Breast epithelium (tissue), 3 donors: ENCODE data around the gene TRPM2.

Source experiments
- CTCF ChIP-seq, 3 donors: fragments of 450-650 bp; IDR thresholded peaks; one replicate each; pipeline ENCODE4 v1.5.1; 2016 to 2017; ENCODE audit warnings: antibody characterized with exemption in 3 of 3, mild to moderate bottlenecking in 3 of 3, moderate library complexity in 3 of 3
- POLR2A ChIP-seq: fragments of 450-650 bp; IDR thresholded peaks from one replicate; pipeline ENCODE4 v1.6.1; 2016; ENCODE audit warnings: antibody characterized with exemption, mild to moderate bottlenecking, moderate library complexity
- POLR2AphosphoS5 ChIP-seq, 3 donors: sonication (generic); formaldehyde crosslinking; IDR thresholded peaks; one replicate each; pipeline ENCODE4 v1.6.1; 2017; ENCODE audit warnings: antibody characterized with exemption in 3 of 3

GRCh38 chr21:44329086-44329889, 24.1 kb upstream of the TRPM2 start:
- no peak for TF ChIP-seq CTCF (IDR thresholded peaks at IDR 0.05)
- no peak for TF ChIP-seq POLR2A
- no peak for TF ChIP-seq POLR2AphosphoS5 (IDR thresholded peaks at IDR 0.05)
